OCI-LY1 (cell line): Measurements from ENCODE around the gene TLE2.

Experiments used
- EZH2 ChIP-seq: fragments of 200-600 bp; sonication (generic), shearing (Covaris generic); IDR thresholded peaks from 2 replicates; pipeline ENCODE4 v1.8.0; 2017; ENCODE audit warnings: borderline replicate concordance, mixed run types, mild to moderate bottlenecking, antibody characterized with exemption, low read length, moderate library complexity, mixed read lengths
- TF ChIP-seq, protein P1 (sequence below): fragments of 200-600 bp; sonication (generic), shearing (Covaris generic); IDR thresholded peaks from 2 replicates; pipeline ENCODE4 v1.5.1; 2017; ENCODE audit warnings: mild to moderate bottlenecking, antibody characterized with exemption, low read length, moderate library complexity, mixed read lengths

DNA sequence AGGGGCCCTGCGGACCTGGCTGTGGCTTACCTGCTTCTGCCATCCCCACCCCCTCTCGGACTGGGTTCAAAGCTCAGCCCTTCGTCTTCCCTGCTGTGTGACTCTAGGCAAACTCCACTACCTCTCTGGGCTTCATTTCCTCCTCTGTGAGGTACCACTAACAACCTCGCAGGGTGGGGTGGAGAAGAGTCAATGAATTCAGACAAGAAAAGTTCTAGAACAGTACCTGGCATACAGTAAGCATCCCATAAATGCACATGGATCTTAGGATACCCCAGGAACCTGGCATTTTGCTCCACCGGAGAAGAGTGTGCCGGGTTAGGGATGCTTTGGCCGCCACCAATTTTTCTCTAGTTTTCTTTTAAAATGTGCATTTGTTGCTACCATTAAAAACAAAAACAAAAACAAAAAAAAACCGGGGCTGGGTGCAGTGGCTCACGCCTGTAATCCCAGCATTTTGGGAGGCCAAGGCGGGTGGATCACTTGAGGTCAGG lies 29.8 kb upstream of the TLE2 start:
- TF ChIP-seq, protein P1, sequence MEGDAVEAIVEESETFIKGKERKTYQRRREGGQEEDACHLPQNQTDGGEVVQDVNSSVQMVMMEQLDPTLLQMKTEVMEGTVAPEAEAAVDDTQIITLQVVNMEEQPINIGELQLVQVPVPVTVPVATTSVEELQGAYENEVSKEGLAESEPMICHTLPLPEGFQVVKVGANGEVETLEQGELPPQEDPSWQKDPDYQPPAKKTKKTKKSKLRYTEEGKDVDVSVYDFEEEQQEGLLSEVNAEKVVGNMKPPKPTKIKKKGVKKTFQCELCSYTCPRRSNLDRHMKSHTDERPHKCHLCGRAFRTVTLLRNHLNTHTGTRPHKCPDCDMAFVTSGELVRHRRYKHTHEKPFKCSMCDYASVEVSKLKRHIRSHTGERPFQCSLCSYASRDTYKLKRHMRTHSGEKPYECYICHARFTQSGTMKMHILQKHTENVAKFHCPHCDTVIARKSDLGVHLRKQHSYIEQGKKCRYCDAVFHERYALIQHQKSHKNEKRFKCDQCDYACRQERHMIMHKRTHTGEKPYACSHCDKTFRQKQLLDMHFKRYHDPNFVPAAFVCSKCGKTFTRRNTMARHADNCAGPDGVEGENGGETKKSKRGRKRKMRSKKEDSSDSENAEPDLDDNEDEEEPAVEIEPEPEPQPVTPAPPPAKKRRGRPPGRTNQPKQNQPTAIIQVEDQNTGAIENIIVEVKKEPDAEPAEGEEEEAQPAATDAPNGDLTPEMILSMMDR: no peak
- TF ChIP-seq EZH2: no peak
